Cerebellar nuclear complex (tissue), 1 donor: Measurements from ENCODE around the gene SH2D1A.
"Not testable (repeated sequence)": the region's sequence is repeated elsewhere in the genome, so short reads cannot be mapped to it uniquely, and the experiment has no call there.

ENCODE experiments used
- DNase-seq, 2 experiments: peaks; one replicate each; lab custom pipeline; 2025; lab: John Stamatoyannopoulos, UW

SH2D1A gene

DNA sequence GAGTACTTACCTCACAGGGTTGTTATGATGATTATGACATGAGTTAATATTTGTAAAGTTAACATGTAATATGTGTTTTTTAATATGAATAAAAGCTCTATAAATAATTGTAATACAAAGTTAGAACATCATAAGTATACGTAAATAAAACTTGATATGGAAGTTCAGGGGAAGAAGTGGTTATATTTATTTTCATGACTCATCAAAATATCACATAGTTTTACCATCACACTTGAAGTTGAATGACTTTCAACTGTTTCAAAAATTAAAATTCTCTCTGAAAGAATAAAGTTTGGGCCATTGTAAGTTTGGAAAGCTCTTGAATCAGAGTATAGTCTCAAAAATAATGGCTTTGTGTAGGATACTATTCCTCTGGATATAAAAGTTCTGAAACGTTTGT lies 8.3 kb downstream of the SH2D1A start:
- no peak for DNase-seq

DNA sequence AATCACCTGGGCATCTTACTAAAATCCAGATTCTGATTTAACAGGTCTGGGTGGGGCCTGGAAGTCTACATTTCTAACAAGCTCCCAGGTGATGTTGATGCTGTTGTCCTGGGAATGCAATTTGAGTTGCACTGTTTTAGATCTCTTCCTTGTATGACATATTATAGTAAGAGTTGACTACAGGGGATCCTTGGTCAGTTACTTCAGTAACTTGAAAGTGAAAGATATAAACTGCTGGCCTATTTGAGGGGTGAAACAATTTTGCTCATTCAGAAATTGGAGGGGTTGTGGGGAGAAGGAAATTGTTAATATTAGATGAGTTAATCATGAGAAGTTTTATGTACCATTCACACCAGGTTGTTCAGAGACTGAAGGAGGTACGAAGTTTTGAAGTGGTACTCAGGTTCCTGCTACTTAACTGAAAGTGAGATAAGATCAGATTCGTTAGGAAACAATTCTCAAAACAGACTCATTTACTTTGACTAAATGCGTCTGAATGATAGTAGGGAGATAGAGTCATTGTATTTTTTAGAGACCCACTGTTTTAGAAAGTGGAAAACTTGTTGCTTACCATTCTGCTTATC lies 12.5 kb downstream of the SH2D1A start:
- no peak for DNase-seq

DNA sequence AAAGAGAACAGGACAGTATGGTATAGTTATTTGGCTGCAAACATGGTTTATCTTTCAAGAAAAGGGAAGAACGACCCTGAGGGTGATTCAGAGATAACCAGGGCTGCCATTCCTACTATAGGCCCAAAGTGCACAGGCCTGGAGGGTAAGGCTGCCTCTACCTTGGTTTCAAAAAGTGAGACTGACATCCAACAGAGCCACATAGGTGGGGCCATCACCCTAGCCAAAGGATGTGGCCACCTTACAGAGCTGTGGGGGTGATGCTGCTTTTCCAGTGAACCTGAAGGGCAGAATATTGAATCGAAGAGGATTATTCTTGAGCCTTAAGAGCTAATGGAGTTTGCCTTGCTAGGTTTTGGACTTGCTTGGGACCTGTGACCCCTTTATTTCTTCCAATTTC lies 15.7 kb downstream of the SH2D1A start:
- DNase-seq: no peak

DNA sequence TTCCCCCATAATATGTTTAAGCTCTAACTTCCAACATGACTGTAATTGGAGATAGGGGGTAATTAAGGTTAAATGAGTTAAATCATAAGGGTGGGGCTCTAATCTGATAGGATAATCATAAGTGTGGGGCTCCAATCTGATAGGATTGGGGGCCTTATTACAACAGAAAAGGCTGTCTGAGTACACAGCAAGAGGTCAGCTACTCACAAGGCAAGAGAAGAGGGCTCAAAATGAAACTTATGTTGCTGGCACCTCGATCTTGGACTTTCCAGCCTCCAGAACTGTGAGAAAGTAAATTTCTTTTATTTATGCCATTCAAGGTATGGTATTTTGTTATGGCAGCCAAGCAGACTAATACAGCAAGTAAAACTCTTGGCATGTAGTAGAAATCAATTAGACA lies 16.4 kb downstream of the SH2D1A start:
- no peak for DNase-seq

DNA sequence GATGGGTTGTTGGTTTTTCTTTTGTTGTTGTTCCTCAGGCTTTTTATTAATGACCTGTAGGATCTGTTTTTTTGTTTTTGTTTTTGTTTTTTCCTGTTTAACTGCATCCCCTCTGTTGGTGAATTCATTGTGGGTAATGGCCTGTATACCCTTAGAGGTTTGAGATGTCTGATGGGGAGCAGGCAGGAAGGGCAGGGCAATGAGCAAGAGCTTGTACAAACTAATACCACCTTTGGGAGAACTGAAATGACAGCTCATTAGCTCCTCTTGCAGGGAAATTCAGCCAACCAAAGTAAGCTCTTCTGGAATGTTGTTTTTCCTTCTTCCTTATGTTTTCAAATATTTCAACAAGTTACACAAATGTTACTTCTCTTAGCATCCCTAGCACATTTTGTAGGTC lies 23.4 kb downstream of the SH2D1A start:
- DNase-seq: no peak

DNA sequence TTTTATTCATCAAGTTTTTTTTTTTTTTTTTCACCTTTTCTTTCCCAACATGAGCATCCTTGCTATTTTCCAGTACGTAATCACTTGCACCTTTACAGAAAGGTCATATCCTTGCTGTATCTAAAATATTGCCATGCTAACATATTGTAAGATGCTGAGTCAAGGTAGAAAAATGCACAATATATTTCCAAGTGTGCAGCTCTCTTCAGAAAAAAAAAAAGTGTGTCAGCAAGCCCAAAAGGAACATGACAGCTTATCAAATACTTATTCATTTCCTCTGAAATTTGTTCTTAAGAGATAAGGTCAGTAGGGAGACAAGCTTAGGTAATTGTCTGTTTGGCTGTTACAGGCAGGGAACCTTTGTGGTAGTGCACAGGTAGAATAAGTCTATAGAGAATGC lies 27.0 kb downstream of the SH2D1A start:
- DNase-seq: no peak

DNA sequence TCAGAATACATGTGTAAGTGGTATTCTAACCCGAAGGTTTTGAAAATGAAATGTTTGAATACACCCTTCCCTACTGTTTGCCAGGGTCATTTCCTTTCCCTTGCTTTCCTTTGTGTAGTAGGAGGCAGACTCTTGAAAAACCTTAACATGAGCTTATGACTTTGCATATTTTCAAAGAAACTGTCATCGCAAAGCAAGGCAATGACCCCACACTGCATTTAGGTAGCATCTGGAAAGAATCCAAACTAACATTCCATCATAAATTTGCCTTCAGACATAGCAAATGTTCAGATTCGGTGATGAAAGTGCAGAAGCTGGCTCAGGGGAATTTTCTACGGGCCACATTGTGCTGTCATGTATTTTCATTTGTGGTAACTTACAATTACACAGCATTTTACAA lies 32.3 kb downstream of the SH2D1A start:
- no peak for DNase-seq

DNA sequence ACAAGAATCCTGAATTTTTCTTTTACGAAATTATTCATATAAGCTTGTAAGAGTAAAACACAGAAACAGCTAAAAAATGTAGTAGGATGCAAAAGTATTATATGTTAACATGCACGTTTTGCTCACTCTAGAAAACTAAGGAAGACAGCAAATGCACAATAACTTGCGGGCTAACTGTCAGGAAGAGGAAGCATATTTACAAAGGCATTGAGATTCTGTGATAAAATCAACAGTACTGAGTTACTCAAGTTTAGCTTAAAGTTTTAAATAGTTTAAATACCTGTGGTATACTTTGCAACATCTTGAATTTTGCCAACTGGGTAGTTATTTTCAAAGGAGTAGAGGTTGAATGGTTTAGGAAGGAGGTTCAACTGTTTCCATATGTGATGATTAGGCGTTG lies 37.0 kb downstream of the SH2D1A start:
- no peak for DNase-seq

DNA sequence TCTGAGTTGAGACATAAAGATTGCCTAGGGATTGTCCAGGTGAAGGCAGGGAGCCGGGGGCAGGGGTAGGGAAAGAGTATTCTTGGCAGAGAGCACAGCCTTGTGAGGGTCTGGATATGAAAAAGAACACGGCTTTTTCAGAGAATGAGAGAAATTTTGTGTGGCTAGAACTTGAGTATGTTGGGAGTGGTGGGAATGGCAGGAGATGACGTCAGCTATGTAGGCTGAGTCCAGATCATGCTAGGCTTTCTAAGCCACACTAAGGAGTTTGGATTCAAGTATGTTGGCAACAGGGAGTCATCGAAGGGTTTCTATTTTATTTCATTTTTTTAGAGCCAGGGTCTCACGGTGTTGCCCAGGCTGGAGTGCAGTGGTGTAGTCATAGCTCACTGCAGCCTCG lies 40.0 kb downstream of the SH2D1A start:
- no peak for DNase-seq

DNA sequence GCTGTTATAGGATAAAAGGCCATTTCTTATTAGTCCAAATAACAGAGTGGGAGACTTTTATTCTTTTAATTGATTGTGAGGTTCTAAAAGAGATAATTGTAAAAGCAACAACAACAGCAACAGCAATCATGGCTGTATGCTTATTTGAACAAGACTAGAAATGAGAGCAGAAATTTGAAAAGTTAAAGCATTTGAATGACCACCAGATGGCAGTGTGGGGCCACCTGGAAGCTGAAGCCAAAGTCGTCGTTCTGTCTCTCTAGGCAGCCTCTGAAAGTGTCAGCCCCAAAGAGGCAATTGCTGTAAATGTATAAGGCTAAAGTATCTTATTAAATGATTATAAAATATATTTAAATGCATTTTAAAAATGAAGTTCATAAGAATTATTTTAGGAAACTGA lies 42.2 kb downstream of the SH2D1A start:
- peak in 1 of 2 experiments; percentile 27 for DNase-seq

DNA sequence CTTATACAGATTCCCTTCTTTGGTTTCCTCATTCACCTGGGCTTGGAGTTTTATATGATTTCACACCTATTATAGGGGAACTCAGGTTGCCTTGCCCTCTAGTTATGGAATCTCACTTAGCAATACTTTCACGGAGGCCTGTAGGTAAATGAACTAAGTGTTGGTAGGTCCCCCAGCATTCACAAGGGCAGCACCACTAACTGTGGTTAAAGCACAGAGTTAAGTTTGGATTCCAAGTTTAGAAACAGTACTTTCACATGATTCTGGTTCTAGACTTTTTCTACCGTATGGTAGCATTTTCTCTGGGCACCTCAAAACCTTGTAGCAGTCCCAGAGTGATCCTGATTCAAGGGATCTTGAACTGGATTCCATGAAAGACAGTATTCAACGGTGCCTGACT lies 46.4 kb downstream of the SH2D1A start:
- no peak for DNase-seq

DNA sequence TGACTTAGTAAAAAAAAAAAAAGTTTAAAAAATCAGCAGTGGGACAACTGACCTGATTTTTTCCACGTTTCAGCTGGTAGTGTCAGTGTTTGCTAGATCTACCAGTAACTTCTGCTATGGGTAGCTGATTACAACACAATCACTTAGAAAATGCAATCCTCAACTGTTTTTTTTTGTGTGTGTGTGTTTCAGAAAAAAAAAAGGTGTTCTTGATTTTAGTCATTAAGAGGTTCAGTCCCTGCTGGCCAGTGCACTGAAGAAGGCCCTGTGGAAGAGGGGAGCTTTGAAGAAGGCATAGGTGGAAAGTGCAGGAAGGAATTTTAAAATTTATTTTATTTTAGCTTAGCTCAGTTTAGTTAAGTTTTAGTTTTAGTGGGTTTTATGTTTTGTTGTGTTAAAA lies 46.9 kb downstream of the SH2D1A start:
- no peak for DNase-seq

DNA sequence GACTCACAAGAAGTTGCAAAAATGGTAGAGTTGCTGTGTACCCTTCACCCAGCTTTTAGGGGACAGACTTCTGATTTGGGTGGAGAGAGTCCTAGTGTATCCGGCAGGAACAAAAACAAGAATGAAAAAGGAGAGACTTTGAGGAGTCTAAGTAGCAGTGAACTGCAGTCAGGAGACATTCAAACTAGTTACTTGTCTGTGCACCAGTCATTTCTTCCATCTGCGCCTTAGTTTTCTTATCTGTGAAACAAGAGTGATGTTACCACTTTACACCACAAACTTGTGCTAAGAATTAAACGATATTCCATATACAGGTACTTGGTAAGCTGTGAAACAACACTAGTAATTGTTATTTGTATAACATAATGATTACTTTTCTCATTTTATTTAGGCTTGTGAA lies 47.3 kb downstream of the SH2D1A start:
- DNase-seq: no peak

DNA sequence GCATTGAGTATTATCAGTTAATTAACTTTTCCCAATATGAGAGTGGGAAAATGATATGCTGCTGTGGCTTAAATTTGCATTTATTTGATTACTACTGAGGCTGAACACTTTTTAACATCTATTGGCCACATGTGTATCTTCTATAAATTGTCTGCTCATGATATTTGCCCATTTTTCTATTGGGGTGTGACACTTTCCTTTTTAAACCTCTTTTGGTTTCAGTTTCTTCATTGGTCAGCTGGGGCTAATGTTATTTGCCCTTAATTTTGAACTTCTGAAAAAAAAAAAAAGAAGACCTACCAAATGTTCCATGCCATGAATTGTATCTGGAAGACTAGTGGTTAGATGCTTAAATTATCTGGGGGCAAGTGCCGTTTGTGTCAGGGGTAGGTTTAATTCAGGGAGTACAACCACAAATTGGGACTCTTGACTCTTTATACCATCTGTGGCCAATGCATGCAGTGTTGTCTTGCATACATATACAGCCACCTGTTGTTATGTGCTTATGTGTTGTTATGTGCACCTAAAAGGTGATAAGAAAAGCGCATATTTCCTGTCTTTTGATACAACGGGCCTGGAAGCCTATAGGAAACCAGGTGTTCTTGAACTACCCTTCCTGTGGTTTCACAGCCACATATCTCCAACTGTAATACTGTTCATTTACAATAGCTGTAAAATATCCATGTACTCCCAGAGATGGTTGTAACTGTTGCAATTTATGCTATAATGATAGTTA lies 49.0 kb downstream of the SH2D1A start:
- DNase-seq: no peak

DNA sequence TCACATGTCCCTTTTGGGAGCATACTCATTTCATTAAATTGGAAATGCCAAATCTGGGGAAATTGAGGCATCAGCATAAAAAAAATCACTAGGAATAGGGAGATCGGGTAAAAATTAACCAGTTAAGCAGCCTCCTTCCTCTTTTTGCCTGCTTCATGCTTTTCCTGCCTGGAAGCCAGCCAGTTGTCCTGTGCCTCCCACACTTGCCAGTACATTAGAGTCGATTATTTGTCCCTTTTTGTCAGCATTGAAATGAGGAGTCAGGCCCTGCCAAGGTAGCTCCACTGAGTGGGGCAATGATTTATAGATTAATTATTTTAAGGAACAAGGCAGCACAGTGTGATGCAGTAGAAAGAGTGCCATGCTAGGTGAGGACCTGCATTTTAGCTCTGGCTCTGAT lies 55.3 kb downstream of the SH2D1A start:
- no peak for DNase-seq

DNA sequence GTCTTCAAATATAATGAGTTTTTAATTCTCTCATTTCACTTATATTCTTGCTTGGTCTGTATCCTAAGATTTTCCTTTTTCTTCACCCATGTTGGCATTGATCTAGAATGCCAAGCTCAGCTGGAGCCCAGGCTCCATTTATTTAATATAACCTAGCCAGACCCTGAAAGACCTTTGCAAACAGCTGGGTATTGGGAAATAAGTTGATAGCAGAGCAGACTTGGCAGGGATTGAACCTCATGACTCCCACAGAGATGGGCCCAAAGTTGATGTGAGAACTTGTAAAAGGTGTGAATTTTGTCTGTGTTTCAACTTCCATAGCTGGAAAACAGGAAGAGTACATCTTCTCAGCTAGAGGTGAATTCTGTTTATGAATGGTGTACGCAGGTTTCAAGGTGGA lies 59.5 kb downstream of the SH2D1A start:
- no peak for DNase-seq

DNA sequence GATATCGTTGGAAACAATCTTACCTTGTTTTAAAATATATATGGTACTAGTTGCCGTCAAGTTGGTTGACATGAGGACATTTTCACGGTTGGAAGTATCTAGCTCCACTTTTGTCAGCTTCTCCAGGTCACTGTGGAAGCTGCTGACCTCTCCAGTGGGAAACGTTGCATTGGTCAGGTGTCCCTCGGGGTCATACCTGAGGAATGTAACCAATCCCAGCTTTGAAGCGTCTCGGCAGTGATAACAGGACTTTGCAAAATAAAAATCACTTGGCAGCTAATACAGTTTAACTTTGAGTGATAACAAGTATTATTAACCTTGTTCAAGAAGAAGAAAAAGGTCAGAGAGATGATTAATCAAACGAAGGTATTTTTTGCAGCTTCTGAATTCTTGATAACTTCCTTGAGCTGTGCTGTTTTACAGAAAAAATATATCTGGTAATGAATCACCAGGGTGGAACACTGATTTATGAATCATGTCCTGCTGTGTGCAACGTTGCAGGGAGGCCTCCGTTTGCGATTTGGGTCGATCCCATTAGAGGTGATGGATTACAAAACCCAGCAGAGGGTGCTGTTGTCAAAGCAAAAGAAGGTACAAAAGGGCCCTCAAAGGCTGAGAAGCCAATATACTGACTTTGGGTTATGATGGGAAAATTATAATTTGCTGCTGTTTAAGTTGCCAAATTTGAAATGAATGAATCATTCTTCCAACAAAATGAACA lies 60.1 kb downstream of the SH2D1A start:
- DNase-seq: peak in 1 of 2 experiments; percentile 30

DNA sequence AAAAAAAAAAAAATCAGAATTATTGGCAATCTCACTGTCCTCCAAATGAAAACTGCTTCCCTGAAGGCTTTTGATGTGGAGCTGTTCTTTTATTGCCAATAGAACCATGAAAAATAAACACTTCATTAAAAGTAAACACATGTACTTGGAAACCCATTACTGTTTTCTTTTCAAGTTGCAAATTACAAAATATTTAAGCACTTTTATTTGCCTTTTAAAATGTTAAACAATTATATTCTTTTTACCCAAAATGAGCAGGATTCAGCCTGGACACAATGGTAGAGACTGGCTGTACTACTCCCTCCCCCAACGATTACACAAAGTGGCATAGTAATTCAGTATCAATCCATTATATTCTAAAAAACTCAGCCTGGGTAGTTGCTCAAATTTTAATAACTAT lies 60.9 kb downstream of the SH2D1A start:
- DNase-seq: no peak

DNA sequence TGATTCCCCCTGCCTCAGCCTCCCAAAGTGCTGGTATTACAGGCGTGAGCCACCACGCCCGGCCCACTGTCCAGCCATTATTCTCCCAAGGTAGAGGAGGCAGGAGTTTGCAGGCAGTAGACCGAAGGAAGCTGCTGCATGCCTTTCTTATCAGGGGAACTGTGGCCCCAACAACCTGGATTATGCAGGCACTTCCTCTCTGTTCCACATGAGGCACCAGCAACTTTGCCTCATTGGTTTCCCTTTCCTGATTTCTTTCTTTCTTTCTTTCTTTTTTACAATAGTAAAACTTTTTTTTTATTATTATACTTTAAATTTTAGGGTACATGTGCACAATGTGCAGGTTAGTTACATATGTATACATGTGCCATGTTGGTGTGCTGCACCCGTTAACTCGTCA lies 62.0 kb downstream of the SH2D1A start:
- DNase-seq: not testable (repeated sequence)

DNA sequence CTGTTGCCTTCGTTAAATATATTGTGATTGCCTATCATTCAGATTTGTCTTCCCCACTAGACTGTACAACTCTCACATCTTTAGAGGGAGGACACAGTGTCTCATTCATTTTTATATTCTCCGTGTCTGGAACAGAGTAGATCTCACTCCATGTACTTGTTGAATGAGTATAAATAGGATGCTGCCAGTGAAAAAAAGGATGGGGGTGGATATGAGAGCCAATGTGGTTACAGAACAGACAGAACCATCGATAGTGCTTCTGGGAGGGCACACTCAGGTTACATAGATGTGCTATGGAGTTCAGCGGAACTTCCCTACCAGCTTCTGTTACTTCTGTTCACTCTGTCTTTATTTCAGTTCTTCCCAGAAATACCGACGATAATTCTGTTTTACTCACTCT lies 66.9 kb downstream of the SH2D1A start:
- no peak for DNase-seq

DNA sequence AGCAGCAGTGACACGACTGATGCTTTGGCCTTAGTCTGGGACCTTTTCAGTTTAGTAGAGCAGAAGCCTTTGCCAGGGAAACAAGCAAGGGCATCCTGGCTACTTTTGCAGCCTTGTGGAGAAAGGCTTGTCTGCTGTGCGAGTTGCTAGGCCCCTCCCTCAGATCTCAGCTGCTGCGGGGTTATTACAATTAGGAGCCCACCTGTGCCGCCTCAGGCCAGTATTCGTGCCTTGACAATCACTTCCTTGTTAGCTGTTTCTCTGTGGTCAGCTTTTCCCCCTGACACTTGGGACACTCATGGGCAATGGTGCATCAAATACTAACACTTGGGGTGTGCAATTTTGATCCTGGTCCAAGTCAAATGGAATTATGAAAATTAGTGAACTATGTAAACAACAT lies 67.9 kb downstream of the SH2D1A start:
- no peak for DNase-seq

DNA sequence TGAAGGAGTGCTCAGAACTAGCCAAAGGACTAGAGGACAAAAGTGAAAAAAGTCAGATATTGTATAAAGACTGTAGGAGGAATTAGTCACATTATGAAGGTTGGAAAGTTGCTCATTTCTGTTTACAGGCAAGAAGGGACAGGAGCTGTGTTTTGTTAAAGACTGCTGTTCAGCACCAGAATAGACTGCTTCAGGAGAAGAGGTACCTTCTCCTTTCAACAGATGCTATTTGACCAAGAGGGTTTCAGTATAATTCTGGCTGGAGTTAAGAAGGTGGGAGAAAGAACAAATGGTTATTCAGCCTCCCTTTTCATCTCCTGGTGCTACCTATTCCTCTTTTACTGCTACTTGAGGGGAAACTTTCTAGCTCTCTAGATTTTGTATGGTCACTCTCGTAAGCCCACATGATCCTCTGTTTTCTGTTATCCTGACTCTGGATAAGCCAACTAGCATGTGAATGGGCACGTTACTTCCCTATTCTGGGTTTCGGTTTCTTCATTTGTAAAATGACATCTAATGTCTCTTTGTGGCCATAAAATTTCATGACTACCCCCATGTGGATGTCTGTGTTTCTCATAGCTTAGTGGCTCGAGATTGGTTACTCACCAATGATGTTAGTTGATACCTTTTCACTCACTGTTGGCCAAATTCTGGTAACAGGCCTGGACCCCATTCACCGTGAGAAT lies 68.9 kb downstream of the SH2D1A start:
- no peak for DNase-seq
